Measurements from ENCODE around the gene PKD2L2.

Gene PKD2L2

GRCh38 chr5:137888863-137889759 lies at the start of gene PKD2L2 (continued):
- TF ChIP-seq ZNF830 (tag by site-specific recombination; IDR thresholded peaks at IDR 0.05; ENCODE audit: low read depth) (no peak), ZNF76 (tag by site-specific recombination; IDR thresholded peaks at IDR 0.05; ENCODE audit: borderline replicate concordance, low read depth) (no peak), REST (tag by site-specific recombination; IDR thresholded peaks at IDR 0.05) (0 out of 2 replicates have a peak, but pooled peaks have one; percentile 9), ZNF580 (tag by site-specific recombination; IDR thresholded peaks at IDR 0.05) (peak; percentile 94), ZFP37 (tag by site-specific recombination; IDR thresholded peaks at IDR 0.05) (peak; percentile 47; the same call in 1 of the 2 replicates), ZNF626 (tag by site-specific recombination; IDR thresholded peaks at IDR 0.05) (no peak), ZNF311 (tag by site-specific recombination; IDR thresholded peaks at IDR 0.05; ENCODE audit: borderline replicate concordance) (no peak), WT1 (tag by site-specific recombination; IDR thresholded peaks at IDR 0.05) (no peak), HIC1 (tag by site-specific recombination; IDR thresholded peaks at IDR 0.05) (0 out of 2 replicates have a peak, but pooled peaks have one; percentile 51), ZNF24 (tag by site-specific recombination; IDR thresholded peaks at IDR 0.05) (peak; percentile 81), HOXC10 (CRISPR knock-in tag; IDR thresholded peaks at IDR 0.05) (no peak), ZNF266 (tag by site-specific recombination; IDR thresholded peaks at IDR 0.05; ENCODE audit: low read depth) (0 out of 2 replicates have a peak, but pooled peaks have one; percentile 55), ZNF133 (tag by site-specific recombination; IDR thresholded peaks at IDR 0.05) (no peak), ZNF701 (tag by site-specific recombination; IDR thresholded peaks at IDR 0.05) (no peak), ZNF302 (tag by site-specific recombination; IDR thresholded peaks at IDR 0.05; ENCODE audit: low read depth) (no peak), GLI4 (tag by site-specific recombination; IDR thresholded peaks at IDR 0.05) (no peak; the same call in 1 of the 2 replicates), KLF17 (tag by site-specific recombination; IDR thresholded peaks at IDR 0.05) (peak; percentile 60; the same call in 1 of the 2 replicates), ZNF112 (tag by site-specific recombination; IDR thresholded peaks at IDR 0.05) (no peak), ZNF623 (tag by site-specific recombination; IDR thresholded peaks at IDR 0.05) (peak; percentile 37; the same call in 1 of the 2 replicates), ZNF274 (IDR thresholded peaks at IDR 0.05; ENCODE audit: low read length) (no peak), ZNF274 (tag by site-specific recombination; IDR thresholded peaks at IDR 0.05; ENCODE audit: borderline replicate concordance) (no peak), SP2 (tag by site-specific recombination; IDR thresholded peaks at IDR 0.05) (no peak), BCL11B (tag by site-specific recombination; IDR thresholded peaks at IDR 0.05; ENCODE audit: low read depth) (no peak), TCF7L2 (IDR thresholded peaks at IDR 0.05; ENCODE audit: borderline replicate concordance, low read depth, low read length) (no peak), ZNF366 (tag by site-specific recombination; conservative IDR thresholded peaks at IDR 0.05) (no peak), ZIC2 (tag by site-specific recombination; IDR thresholded peaks at IDR 0.05) (no peak), ZNF394 (tag by site-specific recombination; IDR thresholded peaks at IDR 0.05; ENCODE audit: borderline replicate concordance) (peak; percentile 100), KLF8 (tag by site-specific recombination; IDR thresholded peaks at IDR 0.05) (no peak), ZNF747 (tag by site-specific recombination; IDR thresholded peaks at IDR 0.05) (no peak), ZNF600 (tag by site-specific recombination; IDR thresholded peaks at IDR 0.05) (peak; percentile 88), ZNF664 (tag by site-specific recombination; IDR thresholded peaks at IDR 0.05) (no peak), ZNF48 (tag by site-specific recombination; IDR thresholded peaks at IDR 0.05) (no peak), ZNF221 (tag by site-specific recombination; IDR thresholded peaks at IDR 0.05; ENCODE audit: borderline replicate concordance) (no peak), ZNF585B (tag by site-specific recombination; IDR thresholded peaks at IDR 0.05) (no peak)
